IMR-90 (cell line): ENCODE results near the gene DOCK1. TPM values are rescaled to one million over a fixed set of nuclear protein-coding genes. Genes with fewer than 3 reads are reported as not detected.

ENCODE experiments used
- ATAC-seq: fragments of 200-7000 bp; cut with Tn5 transposase; 2 replicates; pipeline ENCODE4 v1.9.1; 2020; ENCODE audit warnings: low read depth, mild to moderate bottlenecking, moderate library complexity
- BruUV-seq: library from RNA; stranded (reverse); fragments of 400-500 nt; replicated peaks from 2 replicates; lab custom pipeline; 2021; lab: Mats Ljungman, UMichigan
- CTCF ChIA-PET: fragments of 300-600 bp; formaldehyde crosslinking; extraction: SDS; loops from one replicate; lab custom pipeline; 2021; ENCODE audit warnings: antibody characterized with exemption; lab: Yijun Ruan, JAX
- POLR2A ChIA-PET: fragments of 300-600 bp; sonication (Branson Sonifier 250); formaldehyde crosslinking; loops from one replicate; lab custom pipeline; 2022; ENCODE audit warnings: antibody characterized with exemption; ENCODE audit not compliant: unreplicated experiment; lab: Charles Lee
- DNase-seq: peaks from one replicate; pipeline ENCODE4 v3.0.0; 2013
- H2AFZ ChIP-seq: replicated peaks from 2 replicates; pipeline ENCODE3; 2013; ENCODE audit warnings: low read length, mild to moderate bottlenecking; ENCODE audit not compliant: poor library complexity
- H2AK5ac ChIP-seq: 2 replicates; pipeline ENCODE4 v1.6.1; 2013; ENCODE audit warnings: low read depth, low read length, inconsistent platforms
- H2AK9ac ChIP-seq: replicated peaks from 2 replicates; pipeline ENCODE3; 2013; ENCODE audit warnings: mild to moderate bottlenecking, low read depth, low read length, moderate library complexity; ENCODE audit not compliant: poor library complexity
- H2BK120ac ChIP-seq: 2 replicates; pipeline ENCODE4 v1.6.1; 2013; ENCODE audit warnings: low read depth, low read length, inconsistent platforms
- H2BK15ac ChIP-seq: 3 replicates; pipeline ENCODE4 v1.6.1; 2013; ENCODE audit warnings: low read depth, low read length, inconsistent platforms
- H2BK20ac ChIP-seq: 2 replicates; pipeline ENCODE4 v1.6.1; 2013; ENCODE audit warnings: low read depth, mild to moderate bottlenecking, inconsistent platforms, low read length, moderate library complexity
- H2BK5ac ChIP-seq: 2 replicates; pipeline ENCODE4 v1.6.1; 2013; ENCODE audit warnings: mild to moderate bottlenecking, low read depth, low read length, inconsistent platforms; ENCODE audit not compliant: poor library complexity, severe bottlenecking
- H3K14ac ChIP-seq: replicated peaks from 2 replicates; pipeline ENCODE4 v1.6.1; 2013; ENCODE audit warnings: low read depth, low read length, inconsistent platforms
- H3K18ac ChIP-seq: 2 replicates; pipeline ENCODE4 v1.6.1; 2013; ENCODE audit warnings: low read depth, low read length, control low read depth
- H3K23ac ChIP-seq: 2 replicates; pipeline ENCODE4 v1.6.1; 2013; ENCODE audit warnings: low read depth, low read length, inconsistent platforms
- H3K27ac ChIP-seq: 2 replicates; pipeline ENCODE4 v1.5.1; 2013; ENCODE audit warnings: mild to moderate bottlenecking, control low read depth, low read length; ENCODE audit not compliant: insufficient read depth
- H3K27me3 ChIP-seq: 2 replicates; pipeline ENCODE4 v1.6.1; 2013; ENCODE audit warnings: low read length; ENCODE audit not compliant: control insufficient read depth, insufficient read depth
- H3K36me3 ChIP-seq: 2 replicates; pipeline ENCODE4 v1.6.1; 2013; ENCODE audit warnings: low read length, mixed read lengths; ENCODE audit not compliant: control insufficient read depth, insufficient read depth
- H3K4ac ChIP-seq: 2 replicates; pipeline ENCODE4 v1.6.1; 2013; ENCODE audit warnings: low read depth, low read length, inconsistent platforms
- H3K4me1 ChIP-seq: 2 replicates; pipeline ENCODE4 v1.6.1; 2013; ENCODE audit warnings: low read length, mixed read lengths; ENCODE audit not compliant: control insufficient read depth, insufficient read depth
- H3K4me2 ChIP-seq: 2 replicates; pipeline ENCODE4 v1.6.1; 2013; ENCODE audit warnings: low read depth, mild to moderate bottlenecking, control low read depth, low read length, moderate library complexity
- H3K4me3 ChIP-seq: 2 replicates; pipeline ENCODE4 v1.5.1; 2013; ENCODE audit warnings: low read depth, mild to moderate bottlenecking, control low read depth, low read length, moderate library complexity; ENCODE audit not compliant: insufficient read depth
- H3K56ac ChIP-seq: 2 replicates; pipeline ENCODE4 v1.6.1; 2013; ENCODE audit warnings: low read length, inconsistent platforms; ENCODE audit not compliant: insufficient read depth; ENCODE audit errors: extremely low read depth
- H3K79me1 ChIP-seq, 2 experiments: 2 replicates each; pipeline ENCODE4 v1.6.1; 2013; ENCODE audit warnings: low read length in 2 of 2, inconsistent platforms in 1 of 2, low read depth in 1 of 2
- H3K9ac ChIP-seq: 2 replicates; pipeline ENCODE4 v1.6.1; 2013; ENCODE audit warnings: low read depth, low read length, control low read depth
- H3K9me1 ChIP-seq: 2 replicates; pipeline ENCODE4 v1.6.1; 2013; ENCODE audit warnings: low read length, inconsistent platforms; ENCODE audit not compliant: insufficient read depth
- H3K9me3 ChIP-seq: 2 replicates; pipeline ENCODE4 v1.6.1; 2013; ENCODE audit warnings: low read length; ENCODE audit not compliant: control insufficient read depth, insufficient read depth
- H4K20me1 ChIP-seq: 2 replicates; pipeline ENCODE4 v1.6.1; 2013; ENCODE audit warnings: low read length, inconsistent platforms; ENCODE audit not compliant: insufficient read depth
- H4K5ac ChIP-seq: 2 replicates; pipeline ENCODE4 v1.6.1; 2013; ENCODE audit warnings: mild to moderate bottlenecking, low read depth, low read length, control low read depth
- H4K8ac ChIP-seq, 2 experiments: 2 replicates each; pipeline ENCODE4 v1.6.1; 2013; ENCODE audit warnings: low read depth in 2 of 2, low read length in 2 of 2, control low read depth in 1 of 2, inconsistent platforms in 1 of 2
- H4K91ac ChIP-seq: 2 replicates; pipeline ENCODE4 v1.6.1; 2013; ENCODE audit warnings: low read depth, low read length, inconsistent platforms; ENCODE audit not compliant: insufficient read depth
- BHLHE40 ChIP-seq: fragments of 150-350 bp; IDR thresholded peaks from 2 replicates; pipeline ENCODE4 v1.6.1; 2016; ENCODE audit warnings: mild to moderate bottlenecking, low read depth, low read length
- CEBPB ChIP-seq: IDR thresholded peaks from 2 replicates; pipeline ENCODE4 v1.6.1; 2012; ENCODE audit warnings: low read depth, low read length, improper control_type of control experiment
- CHD1 ChIP-seq: IDR thresholded peaks from 2 replicates; pipeline ENCODE4 v1.6.1; 2012; ENCODE audit warnings: low read depth, low read length, improper control_type of control experiment
- ELK1 ChIP-seq: fragments of 150-350 bp; IDR thresholded peaks from 2 replicates; pipeline ENCODE4 v1.6.1; 2016; ENCODE audit warnings: low read depth, mild to moderate bottlenecking, low read length, moderate library complexity, borderline replicate concordance
- FOS ChIP-seq: fragments of 150-350 bp; IDR thresholded peaks from 2 replicates; pipeline ENCODE4 v1.6.1; 2016; ENCODE audit warnings: low read depth, low read length
- MAFK ChIP-seq: IDR thresholded peaks from 2 replicates; pipeline ENCODE4 v1.6.1; 2012; ENCODE audit warnings: low read depth, low read length, improper control_type of control experiment
- MAZ ChIP-seq: IDR thresholded peaks from 2 replicates; pipeline ENCODE4 v1.6.1; 2012; ENCODE audit warnings: low read depth, mild to moderate bottlenecking, low read length, improper control_type of control experiment, moderate library complexity, borderline replicate concordance
- MXI1 ChIP-seq: IDR thresholded peaks from 2 replicates; pipeline ENCODE4 v1.6.1; 2012; ENCODE audit warnings: low read depth, mild to moderate bottlenecking, low read length, moderate library complexity, borderline replicate concordance
- NFE2L2 ChIP-seq: fragments of 150-350 bp; IDR thresholded peaks from 2 replicates; pipeline ENCODE4 v1.6.1; 2016; ENCODE audit warnings: low read depth, mild to moderate bottlenecking, low read length
- POLR2A ChIP-seq: IDR thresholded peaks from 2 replicates; pipeline ENCODE4 v1.6.1; 2012; ENCODE audit warnings: mild to moderate bottlenecking, low read depth, low read length
- RAD21 ChIP-seq: IDR thresholded peaks from 2 replicates; pipeline ENCODE4 v1.6.1; 2012; ENCODE audit warnings: low read length, improper control_type of control experiment
- RCOR1 ChIP-seq: IDR thresholded peaks from 2 replicates; pipeline ENCODE4 v1.6.1; 2012; ENCODE audit warnings: mild to moderate bottlenecking, low read length, improper control_type of control experiment; ENCODE audit not compliant: insufficient replicate concordance
- RFX5 ChIP-seq: IDR thresholded peaks from 2 replicates; pipeline ENCODE4 v1.8.0; 2012; ENCODE audit warnings: low read depth, mild to moderate bottlenecking, low read length, moderate library complexity
- SMC3 ChIP-seq: fragments of 150-350 bp; IDR thresholded peaks from 2 replicates; pipeline ENCODE4 v1.6.1; 2016; ENCODE audit warnings: low read depth, mild to moderate bottlenecking, antibody characterized with exemption, low read length, moderate library complexity
- WGBS, 2 experiments: methylation state at CpG; one replicate each; pipeline versions ENCODE4 v1.1.5 to v1.1.7; 2013; ENCODE audit warnings: missing lambda C conversion rate in 2 of 2; ENCODE audit not compliant: insufficient read length in 1 of 2; ENCODE audit errors: extremely low coverage in 2 of 2; 5-methylcytosine and 5-hydroxymethylcytosine counted together
- dilution Hi-C: fragments of 300-500 bp; cut with HindIII; formaldehyde crosslinking; loops from one replicate; pipeline ENCODE4 v1.14.3; 2018; ENCODE audit warnings: low sequenced_read_pairs; ENCODE audit not compliant: unreplicated experiment
- in situ Hi-C: fragments of 300-500 bp; cut with MboI; formaldehyde crosslinking; loops from 3 replicates; pipeline ENCODE4 v1.14.3; 2019; ENCODE audit warnings: low sequenced_read_pairs, inconsistent platforms, mixed read lengths
- intact Hi-C: fragments of 100-400 bp; cut with micrococcal nuclease; formaldehyde crosslinking; loops from 2 replicates; pipeline ENCODE4 v1.10.0; 2022
- polyA plus RNA-seq, 3 experiments: library from polyadenylated mRNA; depleted of rRNA; stranded (reverse); fragments of >200 nt; gene quantifications; 2 replicates each; pipeline ENCODE4 v1.2.3, GENCODE V29; 2012; ENCODE audit warnings: low replicate concordance in 1 of 3
- total RNA-seq: library from RNA; depleted of rRNA; stranded (reverse); fragments of >200 nt; gene quantifications from 2 replicates; pipeline ENCODE4 v1.2.3, GENCODE V29; 2012
- TF ChIP-seq, protein P1 (sequence below): fragments of 150-350 bp; IDR thresholded peaks from 2 replicates; pipeline ENCODE4 v1.6.1; 2017; ENCODE audit warnings: mild to moderate bottlenecking, antibody characterized with exemption, low read length, low read depth
- TF ChIP-seq, protein P2 (sequence below): conservative IDR thresholded peaks from 2 replicates; pipeline ENCODE4 v1.5.1; 2012; ENCODE audit warnings: mild to moderate bottlenecking, low read depth, low read length, improper control_type of control experiment

Gene DOCK1
- total and polyA plus RNA-seq, 2 of the 4 experiments (the other 2 are of a cell fraction): 28.2 to 71.0 TPM

DNA sequence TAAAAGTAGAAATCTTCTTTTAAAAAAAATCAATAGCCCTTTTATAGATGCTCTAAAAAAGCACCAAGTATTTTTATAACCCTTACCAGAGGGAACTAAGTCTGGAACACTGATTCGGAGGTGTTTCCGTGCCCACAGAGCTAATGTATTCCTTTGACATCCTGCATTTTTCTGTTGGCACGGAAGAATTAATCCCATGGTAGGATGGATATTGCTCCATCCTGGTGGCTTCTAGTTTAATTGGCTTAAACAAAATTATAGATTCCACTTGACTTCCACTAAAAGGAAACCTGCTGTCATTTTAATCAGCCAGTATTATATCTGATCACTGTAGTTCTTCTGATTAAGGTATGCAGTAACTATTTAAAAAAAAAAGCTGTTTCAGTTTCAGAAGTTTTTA lies 479.8 kb downstream of the DOCK1 start:
- no peak for DNase-seq
- H2AFZ ChIP-seq: no peak overlapping the region
- BruUV-seq: no TSS peak
- H3K4me2 ChIP-seq: no peak overlapping the region
- no peaks in the 10 kb centered on the region; the same call in 1 of the 2 replicates for H3K4me1 ChIP-seq
- H2BK15ac ChIP-seq: no peak overlapping the region
- no peak overlapping the region for H2BK5ac ChIP-seq
- no peak overlapping the region for H3K4ac ChIP-seq
- TF ChIP-seq SMC3 (no peak), ELK1 (no peak), POLR2A (no peak), FOS (no peak), MAFK (no peak), MAZ (no peak), RFX5 (no peak), NFE2L2 (no peak), CEBPB (no peak), RCOR1 (no peak), MXI1 (no peak), BHLHE40 (no peak), CHD1 (no peak), RAD21 (no peak)
- TF ChIP-seq, protein P1, sequence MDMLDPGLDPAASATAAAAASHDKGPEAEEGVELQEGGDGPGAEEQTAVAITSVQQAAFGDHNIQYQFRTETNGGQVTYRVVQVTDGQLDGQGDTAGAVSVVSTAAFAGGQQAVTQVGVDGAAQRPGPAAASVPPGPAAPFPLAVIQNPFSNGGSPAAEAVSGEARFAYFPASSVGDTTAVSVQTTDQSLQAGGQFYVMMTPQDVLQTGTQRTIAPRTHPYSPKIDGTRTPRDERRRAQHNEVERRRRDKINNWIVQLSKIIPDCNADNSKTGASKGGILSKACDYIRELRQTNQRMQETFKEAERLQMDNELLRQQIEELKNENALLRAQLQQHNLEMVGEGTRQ: no peak
- TF ChIP-seq, protein P2, sequence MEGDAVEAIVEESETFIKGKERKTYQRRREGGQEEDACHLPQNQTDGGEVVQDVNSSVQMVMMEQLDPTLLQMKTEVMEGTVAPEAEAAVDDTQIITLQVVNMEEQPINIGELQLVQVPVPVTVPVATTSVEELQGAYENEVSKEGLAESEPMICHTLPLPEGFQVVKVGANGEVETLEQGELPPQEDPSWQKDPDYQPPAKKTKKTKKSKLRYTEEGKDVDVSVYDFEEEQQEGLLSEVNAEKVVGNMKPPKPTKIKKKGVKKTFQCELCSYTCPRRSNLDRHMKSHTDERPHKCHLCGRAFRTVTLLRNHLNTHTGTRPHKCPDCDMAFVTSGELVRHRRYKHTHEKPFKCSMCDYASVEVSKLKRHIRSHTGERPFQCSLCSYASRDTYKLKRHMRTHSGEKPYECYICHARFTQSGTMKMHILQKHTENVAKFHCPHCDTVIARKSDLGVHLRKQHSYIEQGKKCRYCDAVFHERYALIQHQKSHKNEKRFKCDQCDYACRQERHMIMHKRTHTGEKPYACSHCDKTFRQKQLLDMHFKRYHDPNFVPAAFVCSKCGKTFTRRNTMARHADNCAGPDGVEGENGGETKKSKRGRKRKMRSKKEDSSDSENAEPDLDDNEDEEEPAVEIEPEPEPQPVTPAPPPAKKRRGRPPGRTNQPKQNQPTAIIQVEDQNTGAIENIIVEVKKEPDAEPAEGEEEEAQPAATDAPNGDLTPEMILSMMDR: no peak
- H3K9me3 ChIP-seq: no peaks in the 10 kb centered on the region
- H3K18ac ChIP-seq: no peak overlapping the region
- H4K20me1 ChIP-seq: no peaks in the 10 kb centered on the region
- no peak overlapping the region for H2BK120ac ChIP-seq
- H3K9me1 ChIP-seq: no peaks in the 10 kb centered on the region
- no peaks in the 10 kb centered on the region for H3K79me1 ChIP-seq
- H3K14ac ChIP-seq: no peak overlapping the region
- CTCF ChIA-PET: no interaction called here
- no peak overlapping the region for H4K8ac ChIP-seq
- intact Hi-C loops: no loop called here
- H2BK20ac ChIP-seq: no peak overlapping the region
- H4K5ac ChIP-seq: no peak overlapping the region
- dilution Hi-C loops: no loop called here
- in situ Hi-C loops: no loop called here
- no peak overlapping the region for H4K91ac ChIP-seq
- no peak overlapping the region for H3K4me3 ChIP-seq
- no peaks in the 10 kb centered on the region for H3K27me3 ChIP-seq
- no peak overlapping the region for H3K56ac ChIP-seq
- H3K23ac ChIP-seq: no peak overlapping the region
- no peak overlapping the region for H3K9ac ChIP-seq
- no peak overlapping the region for H2AK5ac ChIP-seq
- POLR2A ChIA-PET: no interaction called here
- H2AK9ac ChIP-seq: no peak overlapping the region
- ATAC-seq: no peak
- WGBS, 2 experiments: no CpG with 5 or more reads among the region's 3 CpGs
- H3K27ac ChIP-seq: no peak overlapping the region
- peaks cover 29% of the 10 kb centered on the region for H3K36me3 ChIP-seq
